Measurements from ENCODE around the gene ALAS2. TPM values are rescaled to one million over a fixed set of nuclear protein-coding genes. Genes with fewer than 3 reads are reported as not detected.
"Not testable (repeated sequence)": the region's sequence is repeated elsewhere in the genome, so short reads cannot be mapped to it uniquely, and the experiment has no call there.

The ALAS2 gene
- polyA plus RNA-seq, 6 donors from 2014 or later = 0.21 to 12.6 (median 1.4) TPM; not detected in 1

DNA sequence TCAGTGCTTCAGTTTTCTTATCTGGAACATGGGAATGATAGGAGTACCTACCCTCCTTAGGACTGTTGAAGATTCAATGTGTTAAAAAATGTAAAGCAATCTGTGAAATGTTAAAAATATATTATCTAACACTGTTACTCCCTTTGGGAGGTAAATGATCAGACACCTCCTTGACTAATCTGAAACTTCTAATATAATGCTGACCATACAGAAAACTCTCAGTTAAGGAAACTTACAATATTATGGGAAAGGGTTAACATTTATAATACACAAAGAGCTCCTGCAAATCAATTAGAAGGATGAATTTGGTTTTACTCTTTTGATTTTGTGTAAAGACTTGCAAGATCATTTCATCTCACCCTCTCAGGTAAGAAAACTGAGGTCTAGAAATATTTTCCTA, 35.2 kb downstream of the ALAS2 start:
- no peaks in the 10 kb centered on the region for H3K9me3 Mint-ChIP-seq
- peaks cover 0 to 13% (median 0%) of the 10 kb centered on the region in 3 donors for H3K27me3 Mint-ChIP-seq
- no peaks in the 10 kb centered on the region for H3K36me3 Mint-ChIP-seq
- H3K4me3 Mint-ChIP-seq = no peak overlapping the region
- no peak for ATAC-seq (ENCODE audit: low read depth in 2 of 2)
- H3K4me1 Mint-ChIP-seq = peaks cover 13 to 24% (median 17%) of the 10 kb centered on the region in 3 donors
- DNase-seq = no peak
- H3K27ac Mint-ChIP-seq = no peak overlapping the region

DNA sequence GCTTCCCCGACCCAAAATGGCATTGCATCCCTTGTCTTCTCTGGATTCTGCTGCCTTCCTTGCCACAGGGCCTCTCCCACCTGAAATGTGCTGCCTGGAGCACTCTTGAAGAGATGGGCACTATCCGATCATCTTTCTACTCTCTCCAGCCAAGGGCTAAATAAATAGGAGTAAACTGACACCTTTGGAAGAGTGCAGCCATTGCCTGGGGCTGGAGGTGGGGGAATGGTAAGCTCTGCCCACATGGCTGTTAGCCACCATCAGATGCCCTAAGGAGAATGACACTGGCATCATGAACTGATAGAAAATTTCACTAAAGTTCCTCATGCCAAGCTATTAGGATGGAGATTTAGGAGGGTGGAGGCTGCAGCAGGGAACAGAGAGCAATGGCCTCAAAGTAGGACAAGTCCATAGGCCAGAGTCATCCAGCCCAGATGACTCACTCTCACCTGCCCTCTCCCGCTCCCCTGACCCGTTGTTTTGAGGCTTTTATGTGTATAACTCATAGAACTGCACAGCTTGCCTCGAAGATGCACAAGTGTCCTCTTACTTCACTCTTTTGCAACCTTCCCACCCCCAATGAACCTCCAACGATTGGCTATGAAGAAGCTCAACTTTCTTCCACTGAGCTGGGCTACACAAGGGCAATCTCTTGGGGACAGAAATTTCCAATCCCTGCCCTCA, 36.0 kb downstream of the ALAS2 start:
- H3K9me3 Mint-ChIP-seq = no peaks in the 10 kb centered on the region
- no peak for ATAC-seq (ENCODE audit: low read depth in 2 of 2)
- no peak overlapping the region for H3K4me3 Mint-ChIP-seq
- H3K27ac Mint-ChIP-seq = peak overlapping the region in 1 of 6 donors; percentile 57
- peaks cover 7 to 16% (median 9%) of the 10 kb centered on the region in 3 donors for H3K4me1 Mint-ChIP-seq
- H3K27me3 Mint-ChIP-seq = peaks cover 0 to 13% (median 0%) of the 10 kb centered on the region in 3 donors
- H3K36me3 Mint-ChIP-seq = no peaks in the 10 kb centered on the region
- DNase-seq = no peak

DNA sequence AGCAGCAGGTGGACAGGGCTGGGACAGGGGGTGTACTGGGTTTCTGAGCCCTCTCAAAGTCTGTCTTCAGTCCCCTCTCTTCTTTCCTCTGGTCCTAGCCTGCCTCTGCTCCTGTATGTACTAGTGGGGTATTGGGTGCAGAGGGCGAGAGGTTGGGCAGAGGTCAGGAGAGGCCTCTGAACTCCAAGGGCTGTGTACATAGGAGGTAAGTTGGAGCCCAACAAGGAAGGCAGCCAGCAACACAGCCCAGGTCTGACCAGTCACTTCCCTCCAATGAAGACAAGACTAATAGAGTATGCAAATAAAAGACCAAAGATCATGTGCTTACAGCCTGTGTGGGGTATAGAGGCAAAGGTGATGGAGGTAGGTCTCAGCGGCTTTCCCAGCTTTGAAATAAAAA, 36.7 kb downstream of the ALAS2 start, which contains the start of gene PFKFB1:
PFKFB1 (minus strand) TSS at position 90 of the 400 bp plus-strand sequence. CDS start 181 bp downstream, outside the sequence.
- ATAC-seq (ENCODE audit: low read depth in 2 of 2) (no peak), DNase-seq (no peak)
- Mint-ChIP-seq H3K27me3 (peaks cover 0 to 13% (median 0%) of the 10 kb centered on the region in 3 donors), H3K9me3 (no peaks in the 10 kb centered on the region), H3K4me3 (peak within 1 kb of the TSS in 1 of 8 donors; percentile 57), H3K4me1 (peaks cover under 1 to 8% (median 6%) of the 10 kb centered on the region in 3 donors), H3K27ac (peak within 1 kb of the TSS in 1 of 6 donors; percentile 57), H3K36me3 (no peaks in the 10 kb centered on the region)

DNA sequence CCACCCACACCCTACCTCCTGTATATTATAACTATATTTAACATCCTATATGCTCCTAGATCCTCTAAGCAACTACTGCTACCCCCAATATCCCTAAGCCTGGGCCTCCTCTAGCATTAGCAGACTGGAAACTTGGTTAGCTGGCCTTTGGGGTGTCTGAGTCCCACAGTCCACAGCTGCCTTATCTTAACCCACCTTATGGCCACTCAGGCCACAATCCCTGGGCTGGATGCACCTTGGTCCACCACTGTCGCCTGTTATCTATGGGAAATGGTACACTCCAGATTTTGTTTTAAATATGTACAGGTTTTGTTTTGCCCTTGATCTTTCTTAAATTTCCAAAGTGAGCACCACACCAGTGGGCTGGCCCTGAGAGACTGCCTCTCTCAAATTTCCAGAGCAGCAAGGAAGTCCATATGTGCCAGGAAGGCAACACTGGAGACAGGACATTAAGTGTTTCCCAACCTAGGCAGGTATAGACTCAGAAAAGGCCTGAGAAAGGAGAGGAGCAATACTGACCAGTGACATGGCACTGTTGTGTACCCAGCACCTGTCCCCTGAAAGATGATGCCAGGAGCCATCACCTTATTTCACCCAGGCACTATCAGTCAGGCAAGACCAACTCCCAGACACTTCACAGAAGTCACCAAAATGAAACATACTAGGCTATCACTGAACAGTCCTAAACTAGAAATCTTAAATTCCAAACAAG, 37.7 kb downstream of the ALAS2 start:
- peaks cover 0 to 13% (median 0%) of the 10 kb centered on the region in 3 donors for H3K27me3 Mint-ChIP-seq
- peak overlapping the region in 1 of 8 donors; percentile 2 for H3K4me3 Mint-ChIP-seq
- no peak for DNase-seq
- ATAC-seq (ENCODE audit: low read depth in 2 of 2) = no peak
- no peaks in the 10 kb centered on the region for H3K36me3 Mint-ChIP-seq
- peaks cover 0 to 8% (median 6%) of the 10 kb centered on the region in 3 donors for H3K4me1 Mint-ChIP-seq
- H3K9me3 Mint-ChIP-seq = no peaks in the 10 kb centered on the region
- H3K27ac Mint-ChIP-seq = no peak overlapping the region

DNA sequence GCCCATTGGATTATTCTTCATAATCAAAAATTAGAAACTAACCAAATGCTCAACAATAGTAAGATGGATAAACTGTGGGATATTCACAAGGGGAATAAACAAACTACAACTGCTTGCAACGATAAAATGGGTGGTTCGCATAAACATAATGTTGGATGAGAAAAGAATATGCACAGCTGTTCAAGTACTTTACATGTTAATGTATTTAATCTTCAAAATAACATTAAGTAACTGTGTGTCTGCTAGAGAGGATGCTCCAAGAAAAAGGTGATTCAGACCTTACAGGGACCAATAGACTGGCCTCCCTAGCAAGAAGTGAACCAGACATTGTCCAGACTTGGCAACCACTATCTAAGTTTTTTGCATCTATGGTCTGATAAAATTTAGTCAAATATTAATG, 39.1 kb downstream of the ALAS2 start:
- ATAC-seq (ENCODE audit: low read depth in 2 of 2) = no peak
- H3K4me1 Mint-ChIP-seq = peaks cover 0 to 8% (median 6%) of the 10 kb centered on the region in 3 donors
- no peak overlapping the region for H3K27ac Mint-ChIP-seq
- peaks cover 0 to 13% (median 0%) of the 10 kb centered on the region in 3 donors for H3K27me3 Mint-ChIP-seq
- H3K36me3 Mint-ChIP-seq = no peaks in the 10 kb centered on the region
- no peak overlapping the region for H3K4me3 Mint-ChIP-seq
- H3K9me3 Mint-ChIP-seq = no peaks in the 10 kb centered on the region
- no peak for DNase-seq

DNA sequence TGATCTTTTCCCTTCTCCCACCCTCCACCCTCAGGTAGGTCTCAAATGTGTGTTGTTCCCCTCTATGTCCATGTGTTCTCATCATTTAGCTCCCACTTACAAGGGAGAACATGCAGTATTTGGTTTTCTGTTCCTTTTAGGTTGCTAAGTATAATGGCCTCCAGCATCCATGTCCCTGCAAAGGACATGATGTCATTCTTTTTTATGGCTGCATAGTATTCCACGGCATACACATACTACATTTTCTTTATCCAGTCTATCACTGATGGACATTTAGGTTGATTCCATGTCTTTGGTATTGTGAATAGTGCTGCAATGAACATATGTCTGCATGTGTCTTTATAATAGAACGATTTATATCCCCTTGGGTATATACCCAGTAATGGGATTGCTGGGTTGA, 47.5 kb downstream of the ALAS2 start:
- H3K4me3 Mint-ChIP-seq; DNase-seq; H3K4me1 Mint-ChIP-seq; H3K36me3 Mint-ChIP-seq; ATAC-seq (ENCODE audit: low read depth in 2 of 2); H3K27ac Mint-ChIP-seq; H3K27me3 Mint-ChIP-seq: not testable (repeated sequence)
- H3K9me3 Mint-ChIP-seq = peaks cover 0 to 19% (median 3%) of the 10 kb centered on the region in 7 donors

DNA sequence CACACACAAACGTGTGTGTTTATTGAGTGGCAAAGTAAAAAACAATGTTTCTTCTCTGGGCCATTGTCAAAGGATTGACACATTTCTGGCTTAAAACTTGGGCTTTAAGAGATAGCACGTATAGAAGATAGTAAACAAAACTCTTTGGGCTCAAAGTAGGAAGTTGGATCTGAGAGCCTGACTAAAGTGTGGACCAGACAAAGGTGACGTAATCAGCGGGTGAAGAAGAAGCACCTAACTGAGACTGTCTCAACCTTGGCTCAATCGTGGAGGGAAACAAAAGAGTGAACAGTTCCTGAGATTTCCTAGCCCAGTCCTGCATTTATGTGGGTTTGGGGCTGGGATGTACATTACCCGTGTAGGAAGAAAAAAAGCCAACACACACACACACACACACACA, 50.4 kb downstream of the ALAS2 start:
- H3K36me3 Mint-ChIP-seq = peaks cover 0 to 6% of the 10 kb centered on the region in 2 donors
- ATAC-seq (ENCODE audit: low read depth in 2 of 2) = no peak
- peaks cover 0 to 4% (median 2%) of the 10 kb centered on the region in 3 donors for H3K27me3 Mint-ChIP-seq
- no peak for DNase-seq
- peaks cover 0 to 19% (median 4%) of the 10 kb centered on the region in 7 donors for H3K9me3 Mint-ChIP-seq
- no peak overlapping the region for H3K27ac Mint-ChIP-seq
- no peaks in the 10 kb centered on the region for H3K4me1 Mint-ChIP-seq
- no peak overlapping the region for H3K4me3 Mint-ChIP-seq

DNA sequence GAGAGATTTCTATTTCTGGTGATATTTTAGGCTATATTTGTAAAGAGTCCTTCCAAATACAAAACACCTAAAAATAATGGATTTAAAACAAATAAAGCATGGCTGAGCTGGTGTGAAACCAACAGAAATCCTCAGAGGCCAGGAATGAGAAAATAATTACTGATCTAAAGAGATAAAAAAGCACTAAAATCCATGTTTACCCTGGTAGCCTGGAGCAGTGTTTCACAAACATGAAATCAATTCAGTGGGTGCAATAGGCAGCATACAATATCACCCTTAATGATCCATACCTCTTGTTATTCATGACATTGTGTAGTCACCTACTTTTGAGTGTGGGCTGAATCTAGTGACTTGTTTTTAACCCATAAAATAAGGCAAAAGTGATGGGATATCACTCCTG, 51.3 kb downstream of the ALAS2 start:
- peaks cover 0 to 19% (median 4%) of the 10 kb centered on the region in 7 donors for H3K9me3 Mint-ChIP-seq
- peaks cover 0 to 6% of the 10 kb centered on the region in 2 donors for H3K36me3 Mint-ChIP-seq
- ATAC-seq (ENCODE audit: low read depth in 2 of 2) (no peak), DNase-seq (no peak)
- no peak overlapping the region for H3K27ac Mint-ChIP-seq
- H3K27me3 Mint-ChIP-seq = peaks cover under 1 to 7% (median 6%) of the 10 kb centered on the region in 3 donors
- no peaks in the 10 kb centered on the region for H3K4me1 Mint-ChIP-seq
- no peak overlapping the region for H3K4me3 Mint-ChIP-seq

DNA sequence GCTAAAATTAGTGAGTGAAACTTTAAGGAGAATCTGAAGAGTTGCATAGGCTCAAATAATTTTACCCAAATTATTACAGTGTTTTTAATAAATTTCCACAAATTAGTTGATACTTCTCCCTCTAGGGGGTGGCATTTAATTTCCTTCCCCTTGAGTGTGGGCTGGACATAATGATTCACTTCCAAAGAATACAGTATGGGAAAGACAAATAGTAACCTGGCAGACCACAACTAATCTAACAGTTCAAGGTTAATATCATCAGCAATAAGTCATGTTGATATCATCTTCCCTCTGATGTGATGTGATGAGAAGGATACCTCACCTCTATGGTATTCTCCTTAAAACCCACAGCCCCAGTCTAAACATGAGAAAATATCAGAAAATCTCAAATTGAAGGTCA, 52.3 kb downstream of the ALAS2 start:
- H3K9me3 Mint-ChIP-seq = peaks cover 0 to 9% (median 3%) of the 10 kb centered on the region in 7 donors
- no peaks in the 10 kb centered on the region for H3K4me1 Mint-ChIP-seq
- H3K27me3 Mint-ChIP-seq = peaks cover 6 to 11% (median 7%) of the 10 kb centered on the region in 3 donors
- no peak overlapping the region for H3K27ac Mint-ChIP-seq
- no peak overlapping the region for H3K4me3 Mint-ChIP-seq
- no peaks in the 10 kb centered on the region for H3K36me3 Mint-ChIP-seq
- ATAC-seq (ENCODE audit: low read depth in 2 of 2) = no peak
- DNase-seq = no peak

DNA sequence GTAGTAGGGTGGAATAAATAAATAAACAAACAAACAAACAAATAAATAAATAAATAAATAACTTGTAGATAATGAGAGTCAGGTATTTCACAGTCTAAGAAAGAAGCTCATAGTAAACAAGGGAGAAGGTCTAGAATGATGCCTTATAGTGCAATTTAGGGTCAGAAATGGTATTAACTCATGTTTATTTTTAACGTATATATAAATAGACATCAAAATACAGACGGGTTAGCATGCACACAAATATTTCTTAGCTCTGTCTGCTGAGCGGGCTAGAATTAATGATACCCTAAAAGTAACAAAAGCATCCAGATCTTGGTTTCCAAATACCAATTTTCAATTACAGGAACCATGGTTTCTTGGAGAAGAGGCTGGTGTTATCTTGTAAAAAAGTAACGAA, 53.4 kb downstream of the ALAS2 start:
- no peak for DNase-seq
- peaks cover 0 to 4% (median 0%) of the 10 kb centered on the region in 7 donors for H3K9me3 Mint-ChIP-seq
- H3K4me1 Mint-ChIP-seq = no peaks in the 10 kb centered on the region
- H3K36me3 Mint-ChIP-seq = no peaks in the 10 kb centered on the region
- no peak overlapping the region for H3K27ac Mint-ChIP-seq
- H3K27me3 Mint-ChIP-seq = peaks cover 6 to 11% (median 7%) of the 10 kb centered on the region in 3 donors
- ATAC-seq (ENCODE audit: low read depth in 2 of 2) = no peak
- H3K4me3 Mint-ChIP-seq = no peak overlapping the region

DNA sequence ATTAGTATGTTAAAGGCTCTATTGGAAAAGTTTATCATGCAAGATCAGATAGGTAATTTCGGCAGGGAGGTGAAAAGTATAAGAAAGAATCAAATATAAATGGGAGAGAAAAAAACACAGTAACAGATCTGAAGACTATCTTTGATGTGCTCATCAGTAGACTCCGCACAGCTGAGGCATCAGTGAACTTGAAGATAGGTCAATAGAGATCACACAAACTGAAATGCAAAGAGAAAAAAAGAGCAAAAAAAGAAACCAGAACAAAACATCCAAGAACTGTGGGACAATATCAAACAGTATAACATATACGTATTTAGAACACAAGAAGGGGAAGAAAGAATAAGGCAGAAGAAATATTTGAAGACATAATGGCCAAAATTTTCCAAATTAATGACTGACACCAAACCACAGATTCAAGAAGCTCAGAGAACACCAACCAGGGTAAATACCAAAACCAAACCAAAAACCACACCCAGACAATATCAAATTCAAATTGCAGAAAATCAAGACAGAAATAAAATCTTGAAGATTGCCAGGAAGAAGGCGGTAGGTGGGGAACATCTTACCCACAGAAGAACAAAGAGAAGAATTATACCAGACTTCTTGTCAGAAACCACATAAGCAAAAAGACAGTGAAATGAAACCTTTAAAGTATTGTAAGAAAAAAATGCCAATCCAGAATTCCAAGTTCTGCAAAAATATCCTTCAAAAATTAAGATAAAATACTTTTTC, 65.8 kb downstream of the ALAS2 start:
- H3K27ac Mint-ChIP-seq = no peak overlapping the region
- H3K27me3 Mint-ChIP-seq = peaks cover 6 to 15% (median 6%) of the 10 kb centered on the region in 3 donors
- no peaks in the 10 kb centered on the region for H3K36me3 Mint-ChIP-seq
- no peak overlapping the region for H3K4me3 Mint-ChIP-seq
- ATAC-seq (ENCODE audit: low read depth in 2 of 2) (no peak), DNase-seq (no peak)
- no peaks in the 10 kb centered on the region for H3K4me1 Mint-ChIP-seq
- peaks cover 0 to 10% (median 6%) of the 10 kb centered on the region in 7 donors for H3K9me3 Mint-ChIP-seq

DNA sequence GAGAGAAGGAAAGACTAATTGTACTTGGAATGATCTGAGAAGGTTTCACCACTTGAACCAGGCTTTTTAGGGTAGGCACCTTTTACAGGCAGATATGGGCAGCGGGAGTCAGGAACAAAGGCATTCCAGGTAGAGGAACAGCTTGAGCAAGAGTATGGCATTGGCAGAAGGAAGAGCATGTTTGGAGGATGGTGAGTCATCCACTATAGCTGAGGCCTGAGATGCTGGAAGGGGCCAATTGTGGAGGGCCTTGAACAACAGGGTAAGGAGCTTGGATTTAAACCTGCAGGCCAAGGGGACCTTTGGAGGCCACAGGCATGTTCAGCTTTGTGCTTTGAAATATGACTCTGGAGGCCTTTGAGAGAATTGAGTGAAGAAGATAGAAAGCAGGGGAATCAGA, 69.0 kb downstream of the ALAS2 start:
- Mint-ChIP-seq H3K4me3 (no peak overlapping the region), H3K4me1 (no peaks in the 10 kb centered on the region), H3K27me3 (peaks cover 6 to 22% (median 6%) of the 10 kb centered on the region in 3 donors), H3K9me3 (peaks cover 0 to 2% (median 0%) of the 10 kb centered on the region in 7 donors), H3K27ac (no peak overlapping the region), H3K36me3 (no peaks in the 10 kb centered on the region)
- DNase-seq = no peak
- ATAC-seq (ENCODE audit: low read depth in 2 of 2) = no peak
